Left forelimb (tissue), 1 donor: ENCODE results near the gene AS3MT.
"Not testable (repeated sequence)": the region's sequence is repeated elsewhere in the genome, so short reads cannot be mapped to it uniquely, and the experiment has no call there.

Experiments
- DNase-seq: peaks from one replicate; pipeline ENCODE4 v3.0.0-alpha.2; 2018; ENCODE audit warnings: low spot score

AS3MT gene

DNA sequence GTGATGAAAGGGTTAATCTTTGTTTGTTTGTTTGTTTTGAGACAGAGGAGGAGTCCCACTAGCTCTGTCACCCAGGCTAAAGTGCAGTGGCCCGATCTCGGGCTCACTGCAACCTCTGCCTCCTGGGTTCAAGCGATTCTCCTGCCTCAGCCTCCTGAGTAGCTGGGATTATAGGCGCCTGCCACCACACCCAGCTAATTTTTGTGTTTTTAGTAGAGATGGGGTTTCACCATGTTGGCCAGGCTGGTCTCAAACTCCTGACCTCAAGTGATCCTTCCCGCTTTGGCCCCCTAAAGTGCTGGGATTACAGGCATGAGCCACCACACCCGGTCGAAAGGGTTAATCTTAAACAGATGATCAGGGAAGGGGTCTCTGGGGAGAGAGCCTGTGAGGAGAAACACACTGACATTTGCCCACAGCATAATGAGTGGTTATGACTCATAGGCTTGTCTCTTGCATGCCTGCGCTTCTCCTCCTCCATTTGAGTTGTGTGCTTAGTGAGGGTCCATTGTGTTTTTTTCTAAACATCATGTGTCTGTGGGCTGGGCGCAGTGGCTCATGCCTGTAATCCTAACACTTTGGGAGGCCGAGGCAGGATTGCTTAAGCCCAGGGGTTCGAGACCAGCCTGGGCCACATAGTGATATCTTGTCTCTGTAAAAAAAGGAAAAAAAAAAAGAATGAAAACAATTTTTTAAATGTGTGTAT lies 13.4 kb upstream of the AS3MT start:
- DNase-seq = not testable (repeated sequence)

DNA sequence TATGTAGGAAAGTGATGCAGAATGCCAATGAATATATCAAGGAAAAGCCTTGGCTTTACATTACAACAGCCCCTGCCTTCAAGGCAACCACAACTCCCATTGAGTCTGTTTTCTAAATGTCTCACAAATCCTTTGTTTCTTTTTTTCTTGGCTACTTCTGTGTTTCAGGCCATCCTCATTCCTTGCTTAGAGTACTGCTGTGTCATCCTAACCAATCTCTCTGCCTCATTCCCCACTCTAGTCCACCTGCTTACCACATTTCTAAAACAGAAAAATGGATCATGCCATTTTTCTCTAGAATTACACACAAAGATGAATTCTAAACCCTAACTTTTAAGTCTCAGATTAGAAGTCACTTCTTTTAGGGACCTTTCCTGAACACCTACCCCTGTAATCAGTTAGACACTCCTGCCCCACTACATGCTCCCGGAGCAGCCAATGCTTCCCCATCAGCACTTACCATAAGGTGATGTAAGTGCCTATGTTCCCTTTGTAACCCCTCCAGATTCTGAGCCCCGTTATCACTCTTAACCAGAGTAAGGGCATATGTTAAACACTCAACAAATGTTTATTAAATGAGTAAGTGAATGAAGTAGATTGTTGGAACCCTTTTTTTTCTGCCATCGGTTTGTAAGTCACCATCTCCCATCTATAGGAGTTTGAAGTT lies 12.4 kb upstream of the AS3MT start:
- DNase-seq = no peak

DNA sequence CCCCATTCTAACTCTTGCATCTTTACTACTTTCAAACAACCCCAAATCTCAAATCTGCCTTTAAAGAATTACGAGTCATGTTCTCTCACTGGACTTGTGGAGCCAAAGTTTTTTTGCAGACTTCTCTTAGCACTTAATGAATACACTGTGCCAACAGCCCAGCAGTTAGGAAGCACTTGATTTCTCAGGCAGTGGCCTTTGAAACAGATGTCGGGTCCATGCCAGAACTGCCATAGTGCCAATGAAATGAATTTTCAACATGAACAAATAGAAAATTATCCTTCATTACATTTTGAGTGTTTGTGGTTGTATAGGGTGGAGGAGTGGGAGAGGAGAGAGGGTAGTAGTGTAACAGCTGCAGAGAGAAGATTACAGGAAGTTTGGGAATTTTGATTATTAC lies 9.4 kb upstream of the AS3MT start:
- no peak for DNase-seq

DNA sequence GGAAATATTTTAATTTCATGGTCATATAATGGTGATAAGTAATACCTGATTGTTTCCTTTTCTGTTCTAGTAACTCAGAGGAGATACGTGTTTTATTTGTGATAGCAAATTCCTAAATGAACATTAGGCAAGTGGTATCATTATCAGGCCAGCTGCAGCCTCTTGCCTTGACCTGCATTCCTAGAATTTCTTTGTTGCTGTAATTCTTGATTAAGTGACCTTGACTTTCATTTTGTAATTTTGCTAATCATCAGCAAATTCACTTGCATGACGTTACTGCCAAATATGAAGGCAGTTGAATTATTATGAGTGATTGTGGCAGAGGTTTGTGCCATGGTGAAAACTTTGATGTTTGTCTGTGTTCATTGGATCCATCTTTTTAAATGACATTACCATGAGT lies 5.6 kb upstream of the AS3MT start:
- no peak for DNase-seq

DNA sequence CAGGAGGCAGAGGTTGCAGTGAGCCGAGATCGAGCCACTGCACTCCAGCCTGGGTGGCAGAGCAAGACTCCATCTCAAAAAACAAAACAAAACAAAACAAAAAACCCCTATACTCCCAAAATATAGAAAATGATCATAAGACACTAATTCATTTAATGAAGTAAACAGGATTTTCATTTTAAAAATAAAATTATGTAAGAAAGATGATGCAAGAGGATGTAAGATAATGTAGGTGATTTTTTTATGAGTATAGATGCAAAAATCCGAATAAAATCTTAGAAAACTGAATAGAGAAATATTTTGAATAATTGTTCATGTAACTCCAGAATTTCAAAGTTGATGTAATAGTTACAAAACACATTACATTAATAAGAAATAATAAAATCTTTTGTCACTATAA lies 3.6 kb upstream of the AS3MT start:
- DNase-seq = no peak

DNA sequence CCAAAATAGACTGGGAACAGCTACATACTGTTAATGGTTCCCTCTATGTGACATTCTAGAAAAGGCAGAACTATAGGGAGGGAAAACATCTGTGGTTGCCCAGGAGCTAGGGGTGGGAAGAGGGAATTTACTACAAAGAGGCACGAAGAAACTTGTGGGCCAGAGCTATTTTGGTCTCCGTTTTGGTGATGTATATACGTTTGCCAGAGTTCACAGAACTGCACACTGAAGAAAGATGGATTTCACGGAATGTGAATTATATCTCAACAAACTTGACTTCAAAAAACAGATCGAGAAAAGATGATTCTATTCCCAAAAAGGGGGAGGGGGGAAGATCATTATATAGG lies 386 bp upstream of the AS3MT start:
- DNase-seq = no peak

DNA sequence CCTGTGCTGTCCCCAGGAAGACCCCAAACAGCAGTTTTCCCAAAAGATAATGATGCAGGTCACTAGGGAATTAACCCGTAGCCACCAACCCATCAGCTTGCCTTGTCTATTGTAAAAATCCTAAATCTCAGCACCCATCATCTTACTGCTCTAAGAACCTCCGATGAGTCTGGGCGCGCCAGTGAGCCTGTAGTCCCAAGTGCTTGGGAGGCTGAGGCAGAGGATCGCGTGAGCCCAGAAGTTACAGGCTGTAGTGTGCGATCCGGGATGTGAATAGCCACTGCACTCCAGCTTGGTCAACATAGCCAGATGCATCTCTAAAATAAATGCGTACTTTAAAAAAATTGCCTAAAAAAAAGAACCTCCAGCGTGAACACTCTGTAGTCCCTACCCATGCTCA lies 951 bp downstream of the AS3MT start:
- DNase-seq = no peak

DNA sequence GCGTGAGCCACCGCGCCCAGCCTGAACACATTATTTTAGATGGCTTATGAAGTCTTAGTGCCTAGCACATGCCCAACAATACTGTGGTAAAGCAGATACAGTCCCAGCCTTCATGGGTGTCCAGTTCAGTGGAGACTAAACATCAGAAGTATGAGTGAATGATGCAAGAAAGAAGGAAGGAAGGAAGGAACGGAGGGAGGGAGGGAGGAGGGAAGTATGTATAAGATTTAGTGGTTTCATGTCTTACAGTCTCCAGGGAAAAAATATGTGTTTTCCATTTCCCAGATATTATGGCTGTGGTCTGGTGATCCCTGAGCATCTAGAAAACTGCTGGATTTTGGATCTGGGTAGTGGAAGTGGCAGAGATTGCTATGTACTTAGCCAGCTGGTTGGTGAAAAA lies 2.9 kb downstream of the AS3MT start:
- no peak for DNase-seq

DNA sequence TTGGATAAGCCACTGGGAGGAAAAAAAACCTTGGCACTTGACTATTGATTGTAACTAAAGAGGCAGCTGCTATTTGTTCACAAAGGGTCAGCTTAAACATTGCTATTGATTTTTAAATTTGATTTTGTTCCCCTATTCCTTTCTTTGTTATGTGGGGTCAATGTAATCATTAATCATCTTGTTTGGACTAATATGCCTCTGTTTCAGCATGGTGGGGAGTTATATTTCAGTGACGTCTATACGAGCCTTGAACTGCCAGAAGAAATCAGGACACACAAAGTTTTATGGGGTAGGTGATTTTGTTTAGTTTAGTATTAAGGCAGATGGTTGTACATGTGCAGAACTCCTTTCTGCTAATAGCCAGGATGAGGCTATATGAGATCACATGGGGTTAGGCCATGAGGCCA lies 7.5 kb downstream of the AS3MT start:
- no peak for DNase-seq

DNA sequence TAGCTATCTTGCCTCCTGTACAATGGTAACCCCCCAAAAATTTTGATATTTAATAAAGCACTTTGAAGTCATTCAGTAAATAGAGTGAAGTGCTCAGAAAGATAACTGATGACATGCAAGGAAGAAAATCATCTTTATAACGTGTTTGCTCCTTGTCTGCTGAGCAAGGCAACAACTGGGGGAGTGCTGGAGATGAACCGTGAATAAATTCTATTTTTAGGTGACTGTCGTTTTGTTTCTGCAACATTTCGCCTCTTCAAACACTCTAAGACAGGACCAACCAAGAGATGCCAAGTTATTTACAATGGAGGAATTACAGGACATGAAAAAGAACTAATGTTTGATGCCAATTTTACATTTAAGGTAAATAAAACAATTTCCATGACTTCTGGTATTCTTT lies 9.4 kb downstream of the AS3MT start:
- no peak for DNase-seq

DNA sequence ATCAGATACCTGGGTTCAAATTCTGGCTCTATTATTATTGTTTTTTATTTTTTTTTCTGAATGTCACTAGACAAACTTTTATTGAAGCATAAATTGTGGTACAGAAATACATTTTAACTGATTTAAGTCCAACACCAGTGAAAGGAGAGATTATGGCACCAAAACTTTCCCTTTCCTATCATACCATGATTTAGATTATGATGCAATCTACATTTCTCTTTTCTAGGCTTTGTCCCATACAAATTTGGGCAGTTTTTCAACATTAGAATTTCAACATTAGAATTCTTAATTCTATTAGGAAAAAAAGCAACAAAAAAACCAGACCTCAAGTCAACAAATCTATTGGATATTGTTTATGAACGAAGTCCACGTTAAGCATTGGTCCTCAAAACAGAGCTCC lies 11.0 kb downstream of the AS3MT start:
- no peak for DNase-seq

DNA sequence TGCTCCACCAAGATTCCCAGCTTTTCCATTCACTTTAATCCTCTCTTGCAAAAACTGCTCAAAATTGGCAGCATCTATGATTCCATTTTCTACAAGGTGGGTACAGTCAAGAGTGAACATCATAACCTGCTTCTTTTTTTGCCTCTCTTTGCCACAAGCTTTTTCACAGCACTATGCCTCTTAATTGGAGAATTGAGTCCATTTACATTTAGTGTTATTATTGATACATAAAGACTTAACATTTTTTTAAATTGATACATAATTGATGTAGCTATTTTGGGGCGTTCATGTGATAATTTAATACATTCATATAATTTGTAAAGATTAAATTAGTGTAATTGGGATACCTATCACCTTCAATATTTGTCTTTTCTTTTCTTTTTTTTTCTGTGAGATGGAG lies 18.8 kb downstream of the AS3MT start:
- no peak for DNase-seq

DNA sequence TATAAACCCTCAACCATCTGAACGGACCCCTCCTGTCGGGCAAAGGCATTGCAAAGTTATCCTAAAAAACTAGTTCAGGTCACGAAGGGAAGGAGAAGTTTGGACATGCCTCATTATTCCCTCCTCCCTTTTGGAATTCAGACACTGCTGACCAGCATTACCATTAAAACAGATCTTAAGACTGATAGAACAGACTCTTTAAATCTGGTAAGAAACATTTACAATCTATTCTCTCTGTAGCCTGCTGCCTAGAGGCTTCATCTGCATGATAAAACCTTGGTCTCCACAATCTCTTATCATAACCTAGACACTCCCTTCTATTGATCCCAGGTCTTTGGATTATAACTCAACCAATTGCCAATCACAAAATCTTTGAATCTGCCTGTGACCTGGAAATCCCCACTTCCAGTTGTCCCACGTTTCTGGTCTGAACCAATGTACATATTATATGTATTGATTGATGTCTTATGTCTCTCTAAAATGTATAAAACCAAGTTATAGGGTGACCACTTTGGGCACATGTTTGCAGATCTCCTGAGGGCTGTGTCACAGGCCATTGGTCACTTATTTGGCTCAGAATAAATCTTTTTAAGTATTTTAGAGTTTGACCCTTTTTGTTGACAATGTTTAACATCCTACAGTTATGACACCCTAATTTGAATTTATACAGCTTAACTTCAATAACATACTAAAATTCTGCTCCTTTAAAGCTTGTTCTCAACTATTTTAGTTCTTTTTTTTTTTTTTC lies 25.4 kb downstream of the AS3MT start:
- no peak for DNase-seq

DNA sequence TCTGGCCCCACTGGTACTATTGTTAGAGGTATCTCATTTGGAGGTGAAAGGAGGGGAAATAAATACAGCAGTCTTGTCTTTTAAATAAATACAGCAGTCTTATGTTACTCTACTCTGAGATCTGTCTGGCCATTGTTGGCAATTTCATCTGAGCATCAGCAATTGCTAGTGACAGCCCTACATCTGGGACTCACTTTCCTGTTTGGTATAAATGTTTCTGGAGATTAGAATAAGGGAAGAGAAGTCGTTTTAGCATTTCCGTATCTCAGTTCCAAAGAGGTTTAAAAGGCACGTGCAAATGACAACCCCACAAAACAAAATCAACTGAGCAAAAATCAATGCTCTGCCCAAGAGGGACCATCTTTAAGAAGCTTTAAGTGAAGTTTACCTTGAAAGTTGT lies 30.7 kb downstream of the AS3MT start:
- DNase-seq = no peak

DNA sequence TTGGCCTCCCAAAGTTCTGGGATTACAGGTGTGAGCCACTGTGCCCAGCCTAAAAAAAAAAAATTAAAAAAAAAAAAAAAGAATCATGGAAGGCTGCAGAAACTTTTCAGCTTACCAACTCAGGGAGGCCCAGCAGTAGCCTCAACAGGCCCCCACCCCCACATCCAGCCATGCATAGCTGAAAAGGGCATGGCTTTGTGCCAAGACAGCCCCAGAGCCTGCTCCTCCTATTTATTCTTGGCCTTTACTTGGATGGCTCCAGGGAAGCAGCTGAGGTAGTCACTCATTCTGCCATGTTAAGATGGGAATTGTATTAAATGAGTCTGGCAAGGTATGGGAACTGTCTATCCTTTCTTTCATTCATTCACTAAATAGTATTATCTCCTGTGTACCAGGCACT lies 35.1 kb downstream of the AS3MT start:
- no peak for DNase-seq

DNA sequence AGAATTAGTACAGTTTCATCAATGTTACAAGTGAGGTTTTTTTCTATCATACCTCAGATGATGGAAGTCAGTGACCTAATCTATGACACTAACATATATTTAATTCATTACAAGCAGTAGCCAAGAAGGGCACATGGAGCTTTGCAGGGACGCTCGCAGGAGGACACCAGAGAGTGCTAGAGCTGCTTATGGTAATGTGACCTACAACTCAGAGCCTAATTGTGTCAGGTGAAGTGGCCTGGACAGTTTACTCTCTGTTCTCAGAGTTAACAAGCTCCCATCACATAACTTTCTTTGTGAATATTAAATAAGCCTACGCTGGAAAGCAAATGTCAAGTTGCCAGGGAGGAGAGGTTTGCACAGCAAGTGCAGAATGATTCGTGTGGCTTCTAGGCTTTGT lies 37.2 kb downstream of the AS3MT start:
- no peak for DNase-seq

DNA sequence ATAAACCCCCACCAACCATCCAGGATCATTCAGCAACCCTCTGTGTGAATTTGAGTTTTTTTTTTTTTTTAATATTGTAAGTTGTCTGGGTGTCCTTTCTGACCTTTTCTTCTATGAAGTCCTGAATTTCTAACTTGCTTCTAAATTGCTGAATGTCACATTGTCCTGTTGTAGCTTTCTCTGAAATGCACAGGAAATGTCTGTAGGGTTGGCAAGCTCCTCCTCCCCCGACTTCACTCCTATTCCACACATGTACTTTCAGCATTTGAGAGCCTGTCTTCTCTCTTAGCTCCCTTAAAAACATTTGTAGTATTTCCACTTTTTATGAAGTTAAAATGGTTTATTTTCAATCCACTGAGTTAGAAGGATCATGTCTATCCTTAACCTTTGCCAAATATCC lies 45.5 kb downstream of the AS3MT start:
- no peak for DNase-seq

DNA sequence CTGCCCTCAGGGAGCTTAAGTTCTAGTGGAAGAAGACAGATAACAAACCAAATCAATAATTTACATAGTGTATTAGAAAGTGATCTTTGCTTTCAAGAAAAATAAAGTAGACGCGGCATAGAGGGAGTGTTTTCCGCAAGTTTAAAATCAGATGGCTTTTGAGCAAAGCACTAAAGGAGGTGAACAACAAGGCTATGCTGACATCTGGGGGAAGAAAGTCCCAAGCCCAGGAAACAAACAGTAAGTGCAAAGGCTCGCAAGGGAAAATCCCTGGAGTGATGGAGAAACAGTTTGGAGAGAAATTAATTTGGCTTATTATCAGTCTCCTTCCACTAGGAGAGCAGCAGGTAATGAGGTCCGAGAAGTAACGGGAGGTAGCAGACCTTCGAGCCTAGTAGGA lies 46.9 kb downstream of the AS3MT start:
- DNase-seq = no peak

DNA sequence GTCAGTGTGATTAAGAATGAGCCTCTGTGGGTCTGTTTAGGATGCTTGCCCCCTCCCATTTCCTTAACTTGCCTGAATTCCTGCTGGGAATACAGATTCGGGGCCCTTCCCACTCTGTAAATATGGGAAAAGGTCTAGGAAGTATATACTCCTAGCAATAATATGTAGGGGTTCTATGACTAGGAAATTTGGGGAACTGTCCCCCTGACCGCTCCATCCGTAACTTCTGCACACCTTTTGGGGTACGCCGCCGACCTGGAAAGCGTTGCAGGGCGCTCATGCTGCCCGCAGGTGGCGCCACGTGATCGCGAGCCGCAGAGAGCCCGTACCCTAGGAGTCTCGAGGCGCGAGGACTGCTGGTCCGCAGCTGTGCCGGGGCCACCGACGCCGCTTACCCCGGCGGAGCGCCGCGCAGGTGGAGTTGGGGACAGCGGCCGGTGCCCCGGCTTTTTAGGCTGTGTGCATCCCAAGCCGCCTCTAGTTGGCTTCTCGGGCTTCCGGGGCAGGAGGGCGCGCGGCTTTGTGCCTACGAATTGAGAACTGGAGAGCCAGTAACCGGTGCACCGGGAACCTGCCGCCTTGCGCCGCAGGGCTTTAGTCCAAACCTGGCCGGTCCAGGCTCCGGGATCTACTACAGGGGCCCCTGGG lies 48.2 kb downstream of the AS3MT start:
- DNase-seq = peak; percentile 86

DNA sequence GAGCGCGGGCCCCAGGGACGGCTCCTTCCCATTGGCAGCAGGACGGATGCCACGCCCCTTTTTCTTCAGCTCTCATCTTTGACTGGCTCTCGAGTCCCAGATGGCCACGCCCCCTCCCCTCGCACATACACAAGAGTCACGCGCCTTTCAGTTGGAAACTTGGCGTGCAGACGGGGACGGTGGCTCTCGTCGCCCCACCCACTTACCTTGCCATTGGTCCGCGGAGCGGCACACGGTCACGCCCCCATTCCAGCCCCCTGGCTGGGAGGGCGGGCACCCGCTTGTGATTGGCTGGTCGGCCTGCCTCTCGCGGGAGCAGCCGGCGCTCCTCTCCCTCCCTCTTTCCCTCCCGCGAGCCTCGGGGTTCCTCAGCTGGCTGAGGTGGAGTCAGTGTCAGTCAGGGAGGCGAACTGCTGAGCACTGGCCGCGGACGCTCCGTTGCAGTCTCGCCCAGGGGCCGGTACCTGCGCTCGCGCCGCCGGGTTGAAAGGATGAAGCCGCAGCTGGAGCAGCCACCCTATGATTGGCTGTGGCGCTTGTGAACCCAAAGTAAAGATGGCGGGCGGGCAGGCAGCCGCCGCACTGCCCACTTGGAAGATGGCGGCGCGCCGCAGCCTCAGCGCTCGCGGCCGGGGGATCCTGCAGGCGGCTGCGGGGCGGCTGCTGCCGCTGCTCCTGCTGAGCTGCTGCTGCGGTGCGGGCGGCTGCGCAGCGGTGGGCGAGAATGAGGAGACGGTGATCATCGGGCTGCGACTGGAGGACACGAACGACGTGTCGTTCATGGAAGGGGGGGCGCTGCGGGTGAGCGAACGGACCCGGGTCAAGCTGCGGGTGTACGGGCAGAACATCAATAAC lies 48.9 kb downstream of the AS3MT start, which contains the start of gene CNNM2:
Gene CNNM2 (plus strand): TSS at position 333 of the 855 bp plus-strand sequence. CDS start 187 bp downstream, at position 520.
- DNase-seq = peak; percentile 99

DNA sequence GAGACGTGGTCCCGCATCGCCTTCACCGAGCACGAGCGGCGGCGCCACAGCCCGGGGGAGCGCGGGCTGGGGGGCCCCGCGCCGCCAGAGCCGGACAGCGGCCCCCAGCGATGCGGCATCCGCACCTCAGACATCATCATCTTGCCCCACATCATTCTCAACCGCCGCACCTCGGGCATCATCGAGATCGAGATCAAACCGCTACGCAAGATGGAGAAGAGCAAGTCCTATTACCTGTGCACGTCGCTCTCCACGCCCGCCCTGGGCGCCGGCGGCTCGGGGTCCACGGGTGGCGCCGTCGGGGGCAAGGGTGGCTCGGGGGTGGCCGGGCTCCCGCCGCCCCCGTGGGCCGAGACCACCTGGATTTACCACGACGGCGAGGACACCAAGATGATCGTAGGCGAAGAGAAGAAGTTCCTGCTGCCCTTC lies 49.6 kb downstream of the AS3MT start:
- peak; percentile 66 for DNase-seq
